HG03520 (cell line): ENCODE data around the gene ZFP36L1.

ENCODE experiments used
- ATAC-seq: cut with Tn5 transposase; IDR thresholded peaks from one replicate; pipeline ENCODE4 v1.9.1; 2021; ENCODE audit warnings: mild to moderate bottlenecking, moderate library complexity; ENCODE audit not compliant: unreplicated experiment

The ZFP36L1 gene

GRCh38 chr14:68785534-68786490, 7.1 kb downstream of the ZFP36L1 start:
- ATAC-seq, result no peak

- ATAC-seq, result no peak
Measured at GRCh38 chr14:68784978-68785533, 7.8 kb downstream of the ZFP36L1 start.

GRCh38 chr14:68784226-68784910, 8.5 kb downstream of the ZFP36L1 start:
- ATAC-seq, result no peak

- no peak for ATAC-seq
Measured at GRCh38 chr14:68783408-68784225, 9.2 kb downstream of the ZFP36L1 start.

GRCh38 chr14:68782091-68782981, 10.5 kb downstream of the ZFP36L1 start:
- ATAC-seq, result no peak

- ATAC-seq, result no peak
Measured at GRCh38 chr14:68781161-68782021, 11.5 kb downstream of the ZFP36L1 start.

- no peak for ATAC-seq
Measured at GRCh38 chr14:68780358-68781160, 12.3 kb downstream of the ZFP36L1 start.

- no peak for ATAC-seq
Measured at GRCh38 chr14:68779761-68780323, 13.0 kb downstream of the ZFP36L1 start.

- ATAC-seq, result no peak
Measured at GRCh38 chr14:68777644-68778043, 15.2 kb downstream of the ZFP36L1 start.

GRCh38 chr14:68775614-68776126, 17.2 kb downstream of the ZFP36L1 start:
- no peak for ATAC-seq

GRCh38 chr14:68774771-68775613, 17.9 kb downstream of the ZFP36L1 start:
- no peak for ATAC-seq

- no peak for ATAC-seq
Measured at GRCh38 chr14:68772761-68773381, 20.0 kb downstream of the ZFP36L1 start.

GRCh38 chr14:68771631-68772030, 21.2 kb downstream of the ZFP36L1 start:
- no peak for ATAC-seq

- ATAC-seq, result no peak
Measured at GRCh38 chr14:68770553-68771286, 22.1 kb downstream of the ZFP36L1 start.

GRCh38 chr14:68770051-68770450, 22.8 kb downstream of the ZFP36L1 start:
- ATAC-seq, result no peak

GRCh38 chr14:68768316-68768715, 24.6 kb downstream of the ZFP36L1 start:
- no peak for ATAC-seq
